NB4 (cell line): Measurements from ENCODE around the gene SLC7A9.
"Not testable (repeated sequence)": the region's sequence is repeated elsewhere in the genome, so short reads cannot be mapped to it uniquely, and the experiment has no call there.

Source experiments
- CTCF ChIP-seq: IDR thresholded peaks from one replicate; pipeline ENCODE4 v1.5.1; 2012; ENCODE audit warnings: low read depth, low read length
- MAX ChIP-seq: IDR thresholded peaks from 2 replicates; pipeline ENCODE4 v1.6.1; 2011; ENCODE audit warnings: low read depth, low read length
- POLR2A ChIP-seq: IDR thresholded peaks from 2 replicates; pipeline ENCODE4 v1.6.1; 2011; ENCODE audit warnings: mild to moderate bottlenecking; ENCODE audit not compliant: insufficient read length; ENCODE audit errors: extremely low read depth

GRCh38 chr19:32856818-32857217 is 12.7 kb downstream of the SLC7A9 start:
- not testable (repeated sequence) for TF ChIP-seq CTCF, POLR2A, MAX
